Activated B cell treated with CpG ODN at 0.5 μM for 24 hours (primary cell): ENCODE data around the gene TEX29. TPM values are rescaled to one million over a fixed set of nuclear protein-coding genes. Genes with fewer than 3 reads are reported as not detected.

Experiments used
- ATAC-seq: fragments of 200-7000 bp; cut with Tn5 transposase; one replicate; pipeline ENCODE4 v1.10.0; 2021; ENCODE audit warnings: low read depth, mild to moderate bottlenecking, moderate library complexity
- CTCF ChIA-PET: fragments of 350-600 bp; sonication (Branson Sonifier 250); formaldehyde crosslinking; loops from one replicate; lab custom pipeline; 2021; ENCODE audit warnings: antibody characterized with exemption; lab: Charles Lee
- POLR2A ChIA-PET: fragments of 350-600 bp; sonication (Branson Sonifier 250); formaldehyde crosslinking; loops from one replicate; lab custom pipeline; 2021; ENCODE audit warnings: antibody characterized with exemption; lab: Charles Lee
- DNase-seq: peaks from one replicate; pipeline ENCODE4 v3.0.0; 2022
- H3K27ac Mint-ChIP-seq: one replicate; pipeline ENCODE4 v1.8.0; 2020; ENCODE audit warnings: mixed read lengths
- H3K27me3 Mint-ChIP-seq: one replicate; pipeline ENCODE4 v1.8.0; 2021; ENCODE audit warnings: mixed read lengths
- H3K36me3 Mint-ChIP-seq: one replicate; pipeline ENCODE4 v1.8.0; 2021; ENCODE audit warnings: low read depth, mixed read lengths
- H3K4me1 Mint-ChIP-seq: one replicate; pipeline ENCODE4 v1.8.0; 2021; ENCODE audit warnings: mixed read lengths
- H3K4me3 Mint-ChIP-seq: one replicate; pipeline ENCODE4 v1.8.0; 2020; ENCODE audit warnings: mild to moderate bottlenecking, mixed read lengths
- H3K9me3 Mint-ChIP-seq: one replicate; pipeline ENCODE4 v1.8.0; 2020; ENCODE audit warnings: mixed read lengths
- CTCF ChIP-seq: fragments of 200-600 bp; IDR thresholded peaks from one replicate; pipeline ENCODE4 v1.8.0; 2022; ENCODE audit warnings: antibody characterized with exemption, mild to moderate bottlenecking
- intact Hi-C: fragments of 100-400 bp; cut with micrococcal nuclease; formaldehyde crosslinking; loops from one replicate; pipeline ENCODE4 v1.15.1; 2024
- total RNA-seq: library from RNA; stranded (reverse); gene quantifications from 2 replicates; pipeline ENCODE4 v1.2.3, GENCODE V29; 2022

Gene TEX29
- total RNA-seq, 1 donor from 2014 or later, result 0.35 TPM

DNA sequence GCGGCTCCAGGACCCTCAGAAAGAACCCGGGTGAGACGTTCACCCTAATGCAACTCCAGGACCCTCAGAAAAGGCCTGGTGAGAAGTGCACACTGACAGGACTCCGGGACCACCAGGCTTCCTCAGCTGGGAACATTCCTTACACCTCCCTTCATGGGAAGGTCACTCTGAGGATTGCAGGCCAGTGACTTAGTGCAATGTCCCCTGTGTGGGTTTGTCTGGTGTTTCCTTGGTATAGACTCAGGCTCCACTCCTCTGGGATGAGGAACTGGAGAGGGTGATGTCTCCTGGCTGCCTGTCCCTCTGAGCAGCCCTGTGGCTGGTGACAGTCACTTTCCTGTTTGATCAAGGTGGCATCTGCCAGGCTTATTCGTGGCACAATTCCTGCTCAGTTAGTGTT is 49.7 kb downstream of the TEX29 start:
- intact Hi-C loops, result no loop called here
- ATAC-seq (no peak), DNase-seq (no peak)
- ChIA-PET CTCF (no interaction called here), POLR2A (no interaction called here)
- Mint-ChIP-seq H3K27me3 (peaks cover 9% of the 10 kb centered on the region), H3K4me3 (no peak overlapping the region), H3K36me3 (no peaks in the 10 kb centered on the region), H3K9me3 (peaks cover 4% of the 10 kb centered on the region), H3K27ac (no peak overlapping the region), H3K4me1 (no peaks in the 10 kb centered on the region)
- TF ChIP-seq CTCF, result no peak

DNA sequence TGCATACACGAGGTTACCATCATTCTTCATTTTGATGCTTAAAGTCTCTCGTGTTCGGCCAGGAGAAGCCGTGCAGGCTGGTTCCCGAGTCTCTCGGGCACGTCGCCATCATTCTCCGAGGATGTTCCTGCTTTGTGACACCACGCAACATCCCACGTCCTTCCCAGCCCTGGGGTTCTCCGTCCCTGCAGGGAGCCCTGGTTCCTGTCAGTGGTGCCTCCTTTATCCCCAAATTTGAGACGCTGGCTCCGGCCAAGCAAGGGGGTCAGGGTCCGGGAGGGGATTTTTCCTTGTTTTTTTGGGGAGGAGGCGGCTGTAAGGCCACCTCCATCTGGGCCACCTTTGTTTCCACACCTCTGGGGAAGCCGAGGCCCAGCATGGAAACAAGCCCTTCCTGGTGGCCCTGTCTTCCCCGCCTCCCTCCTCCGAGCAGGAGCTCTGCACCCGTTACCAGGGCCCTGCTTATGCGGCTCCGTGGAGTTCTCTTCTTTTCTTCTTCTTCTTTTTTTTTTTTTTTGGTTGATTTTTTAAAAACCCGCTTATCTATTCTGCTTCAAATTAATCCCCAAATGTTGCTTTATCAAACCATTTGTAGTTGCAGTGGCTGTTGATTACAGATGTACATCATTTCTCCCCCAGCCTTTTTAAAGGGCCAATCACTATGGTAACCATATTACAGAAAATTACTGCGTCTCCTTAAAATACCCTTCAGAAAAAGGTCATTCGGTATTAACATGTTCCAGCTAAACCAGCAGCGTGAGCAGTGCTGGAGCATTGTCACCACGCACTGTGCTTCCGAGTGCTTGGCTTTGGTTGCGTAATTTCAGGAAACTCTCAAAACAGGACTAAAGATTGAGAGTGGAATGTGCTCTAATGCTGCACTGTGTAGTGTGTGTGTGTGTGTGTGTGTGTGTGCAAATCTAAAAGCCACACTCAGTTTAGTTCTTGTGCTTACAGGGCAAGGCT is 50.4 kb downstream of the TEX29 start:
- no peak for DNase-seq
- ChIA-PET CTCF (no interaction called here), POLR2A (no interaction called here)
- TF ChIP-seq CTCF, result no peak
- Mint-ChIP-seq H3K9me3 (peaks cover 4% of the 10 kb centered on the region), H3K4me3 (no peak overlapping the region), H3K4me1 (no peaks in the 10 kb centered on the region), H3K27ac (no peak overlapping the region), H3K36me3 (no peaks in the 10 kb centered on the region), H3K27me3 (peaks cover 6% of the 10 kb centered on the region)
- intact Hi-C loops, result no loop called here
- ATAC-seq, result no peak

- Mint-ChIP-seq H3K27me3 (peaks cover 4% of the 10 kb centered on the region), H3K36me3 (no peaks in the 10 kb centered on the region), H3K4me1 (no peaks in the 10 kb centered on the region), H3K9me3 (peaks cover 4% of the 10 kb centered on the region), H3K4me3 (no peak overlapping the region), H3K27ac (no peak overlapping the region)
- CTCF ChIA-PET, result no interaction called here
- POLR2A ChIA-PET, result no interaction called here
- intact Hi-C loops, result no loop called here
- ATAC-seq, result no peak
- no peak for TF ChIP-seq CTCF
- no peak for DNase-seq
Measured at GRCh38 chr13:111371720-111372119, 51.3 kb downstream of the TEX29 start.

DNA sequence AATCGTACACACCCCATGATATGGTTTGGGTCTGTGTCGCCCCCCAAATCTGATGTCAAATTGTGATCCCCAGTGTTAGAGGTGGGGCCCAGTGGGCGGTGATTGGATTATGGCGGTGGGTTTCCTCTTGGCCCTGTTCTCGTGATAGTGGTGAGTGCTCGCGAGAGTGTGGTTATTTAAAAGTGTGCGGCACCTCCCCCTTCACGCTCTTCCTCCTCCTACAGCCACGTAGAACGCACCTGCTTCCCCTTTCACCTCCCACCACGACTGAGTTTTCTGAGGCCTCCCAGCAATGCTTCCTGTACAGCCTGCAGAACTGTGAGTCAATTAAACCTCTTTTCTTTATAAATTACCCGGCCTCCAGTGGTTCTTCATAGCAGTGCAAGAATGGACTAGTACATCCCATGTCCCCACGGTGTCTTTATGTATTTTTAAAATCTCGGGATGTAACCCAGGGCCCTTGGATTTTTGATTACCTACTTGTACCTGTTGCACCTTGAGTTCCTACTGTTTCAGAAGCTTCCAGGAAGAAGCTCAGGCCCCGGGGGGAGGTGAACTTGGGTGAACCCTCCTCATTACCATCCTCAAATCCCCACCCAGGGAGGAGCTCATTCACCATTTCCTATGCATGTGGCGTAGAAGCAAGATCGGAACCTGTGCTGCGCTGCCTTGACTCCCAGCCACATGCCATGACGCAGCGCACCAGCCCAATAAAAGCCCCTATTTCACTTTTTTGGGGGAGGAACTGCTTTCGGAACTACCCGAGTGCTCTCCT is 52.4 kb downstream of the TEX29 start:
- intact Hi-C loops, result no loop called here
- ChIA-PET POLR2A (no interaction called here), CTCF (no interaction called here)
- ATAC-seq (no peak), DNase-seq (no peak)
- Mint-ChIP-seq H3K27me3 (peaks cover 4% of the 10 kb centered on the region), H3K9me3 (peaks cover 4% of the 10 kb centered on the region), H3K36me3 (no peaks in the 10 kb centered on the region), H3K27ac (no peak overlapping the region), H3K4me3 (no peak overlapping the region), H3K4me1 (no peaks in the 10 kb centered on the region)
- no peak for TF ChIP-seq CTCF

DNA sequence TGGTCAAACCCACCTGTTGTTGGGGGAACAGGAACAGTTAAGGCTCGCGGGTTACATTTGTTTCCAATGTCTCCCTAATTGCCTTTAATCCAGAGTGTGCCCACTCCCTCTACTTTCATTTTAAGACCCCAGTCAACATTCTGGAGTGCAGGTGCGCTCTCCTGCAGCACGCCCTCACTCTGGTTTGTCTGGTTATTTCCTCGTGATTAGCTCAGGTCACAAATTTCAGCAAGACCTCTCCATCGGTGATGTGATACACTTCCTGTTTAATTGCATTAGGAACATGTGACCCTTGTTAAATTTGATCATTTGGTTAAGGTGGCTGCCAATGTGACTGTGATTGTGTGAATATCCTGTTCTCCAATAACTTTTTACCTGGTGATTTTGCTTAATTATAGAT is 53.0 kb downstream of the TEX29 start:
- Mint-ChIP-seq H3K36me3 (no peaks in the 10 kb centered on the region), H3K4me3 (no peak overlapping the region), H3K4me1 (no peaks in the 10 kb centered on the region), H3K27me3 (peaks cover 4% of the 10 kb centered on the region), H3K9me3 (peaks cover 4% of the 10 kb centered on the region), H3K27ac (no peak overlapping the region)
- POLR2A ChIA-PET, result no interaction called here
- TF ChIP-seq CTCF, result no peak
- CTCF ChIA-PET, result no interaction called here
- intact Hi-C loops, result no loop called here
- DNase-seq, result no peak
- ATAC-seq, result no peak
